SK-N-MC (cell line): ENCODE measurements around the gene SYTL1.

ENCODE experiments used
- DNase-seq: peaks from one replicate; pipeline ENCODE4 v3.0.0-alpha.2; 2011; ENCODE audit warnings: low read depth, low spot score
- H3K27ac ChIP-seq: fragments of 200-600 bp; sonication (generic); 2 replicates; pipeline ENCODE4 v1.5.1; 2016; ENCODE audit warnings: mixed run types
- H3K36me3 ChIP-seq: fragments of 200-600 bp; sonication (generic); 2 replicates; pipeline ENCODE4 v1.6.1; 2017; ENCODE audit warnings: antibody characterized with exemption, low read length, mixed read lengths; ENCODE audit not compliant: insufficient read depth
- H3K4me3 ChIP-seq: fragments of 200-600 bp; sonication (generic); 2 replicates; pipeline ENCODE4 v1.5.1; 2016
- H3K9ac ChIP-seq: fragments of 200-600 bp; sonication (generic); 2 replicates; pipeline ENCODE4 v1.8.0; 2017; ENCODE audit warnings: mixed run types, mixed read lengths; ENCODE audit not compliant: insufficient read length
- H3K9me3 ChIP-seq: fragments of 200-600 bp; sonication (generic); 2 replicates; pipeline ENCODE4 v1.6.1; 2017; ENCODE audit warnings: low read depth, mild to moderate bottlenecking, antibody characterized with exemption, low read length, moderate library complexity, mixed read lengths
- EZH2 ChIP-seq: fragments of 200-600 bp; sonication (generic); IDR thresholded peaks from one replicate; pipeline ENCODE4 v1.6.1; 2017; ENCODE audit warnings: antibody characterized with exemption
- FOXP2 ChIP-seq: optimal IDR thresholded peaks from 2 replicates; pipeline ENCODE3; 2011; ENCODE audit warnings: mild to moderate bottlenecking, moderate library complexity; ENCODE audit not compliant: insufficient read depth; ENCODE audit errors: extremely low read length, control extremely low read depth
- POLR2AphosphoS5 ChIP-seq: IDR thresholded peaks from 2 replicates; pipeline ENCODE4 v1.6.1; 2012; ENCODE audit warnings: mild to moderate bottlenecking, low read depth, low read length, borderline replicate concordance

The SYTL1 gene

GRCh38 chr1:27300341-27301051 lies 41.3 kb upstream of the SYTL1 start:
- no peak overlapping the region for H3K4me3 ChIP-seq
- TF ChIP-seq POLR2AphosphoS5 (no peak), EZH2 (no peak), FOXP2 (no peak)
- no peak overlapping the region for H3K9ac ChIP-seq
- H3K27ac ChIP-seq: peak overlapping the region; percentile 51; the same call in 1 of the 2 replicates
- H3K36me3 ChIP-seq: no peaks in the 10 kb centered on the region; the same call in 1 of the 2 replicates
- no peaks in the 10 kb centered on the region for H3K9me3 ChIP-seq
- peak; percentile 58 for DNase-seq

GRCh38 chr1:27301052-27301422 lies 40.8 kb upstream of the SYTL1 start:
- no peak for DNase-seq
- Histone ChIP-seq H3K36me3 (no peaks in the 10 kb centered on the region; the same call in 1 of the 2 replicates), H3K9me3 (no peaks in the 10 kb centered on the region), H3K9ac (no peak overlapping the region), H3K27ac (no peak overlapping the region), H3K4me3 (no peak overlapping the region)
- TF ChIP-seq FOXP2 (no peak), POLR2AphosphoS5 (no peak), EZH2 (no peak)

GRCh38 chr1:27301582-27302199 lies 40.1 kb upstream of the SYTL1 start:
- H3K4me3 ChIP-seq: no peak overlapping the region
- no peaks in the 10 kb centered on the region for H3K9me3 ChIP-seq
- no peak for DNase-seq
- no peaks in the 10 kb centered on the region; the same call in 1 of the 2 replicates for H3K36me3 ChIP-seq
- no peak overlapping the region for H3K27ac ChIP-seq
- TF ChIP-seq POLR2AphosphoS5 (no peak), FOXP2 (no peak), EZH2 (no peak)
- H3K9ac ChIP-seq: no peak overlapping the region

DNA sequence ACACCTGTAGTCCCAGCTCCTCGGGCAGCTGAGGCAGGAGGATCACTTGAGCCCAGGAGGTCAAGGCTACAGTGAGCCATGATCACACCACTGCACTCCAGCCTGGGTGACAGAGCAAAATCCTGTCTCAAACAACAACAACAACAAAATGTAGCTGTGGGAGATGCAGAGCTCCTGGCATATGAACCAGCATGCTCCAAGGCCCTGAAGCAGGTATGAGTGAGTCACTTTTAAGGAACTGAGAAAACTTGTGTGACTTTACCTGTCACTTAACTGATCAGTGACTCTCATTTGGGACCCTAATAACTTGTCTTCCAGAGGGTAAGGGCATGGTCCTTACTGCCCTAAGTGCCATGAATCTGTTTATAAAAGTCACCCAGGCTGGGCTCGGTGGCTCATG lies 39.2 kb upstream of the SYTL1 start:
- H3K36me3 ChIP-seq: no peaks in the 10 kb centered on the region; the same call in 1 of the 2 replicates
- DNase-seq: no peak

DNA sequence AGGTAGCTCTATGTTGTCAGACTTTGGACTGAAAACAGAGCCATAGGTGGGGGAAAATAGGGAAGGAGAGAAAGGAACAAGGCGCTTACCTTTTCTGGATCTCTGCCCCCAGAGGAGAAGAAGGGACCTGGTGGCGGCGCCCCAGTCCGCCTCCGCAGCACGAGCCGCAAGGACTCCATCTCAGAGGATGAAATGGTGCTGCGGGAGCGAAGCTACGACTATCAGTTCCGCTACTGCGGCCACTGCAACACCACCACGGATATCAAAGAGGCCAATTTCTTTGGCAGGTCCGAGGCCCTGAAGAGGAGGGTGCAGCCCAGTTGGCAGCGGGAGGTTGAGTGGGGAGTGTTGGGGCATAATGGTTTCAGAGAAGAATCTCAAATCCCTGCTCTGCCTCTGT lies 38.3 kb upstream of the SYTL1 start:
- no peaks in the 10 kb centered on the region for H3K36me3 ChIP-seq
- no peak overlapping the region for H3K4me3 ChIP-seq
- DNase-seq: no peak
- no peak overlapping the region for H3K27ac ChIP-seq
- no peaks in the 10 kb centered on the region for H3K9me3 ChIP-seq
- no peak overlapping the region for H3K9ac ChIP-seq
- TF ChIP-seq POLR2AphosphoS5 (no peak), EZH2 (no peak), FOXP2 (no peak)

More for the DNA sequence above, 39.2 kb upstream of the SYTL1 start:
- H3K27ac ChIP-seq: no peak overlapping the region
- no peak for TF ChIP-seq EZH2
- no peak for TF ChIP-seq FOXP2
- TF ChIP-seq POLR2AphosphoS5: no peak
- H3K9ac ChIP-seq: no peak overlapping the region
- no peak overlapping the region for H3K4me3 ChIP-seq
- no peaks in the 10 kb centered on the region for H3K9me3 ChIP-seq

DNA sequence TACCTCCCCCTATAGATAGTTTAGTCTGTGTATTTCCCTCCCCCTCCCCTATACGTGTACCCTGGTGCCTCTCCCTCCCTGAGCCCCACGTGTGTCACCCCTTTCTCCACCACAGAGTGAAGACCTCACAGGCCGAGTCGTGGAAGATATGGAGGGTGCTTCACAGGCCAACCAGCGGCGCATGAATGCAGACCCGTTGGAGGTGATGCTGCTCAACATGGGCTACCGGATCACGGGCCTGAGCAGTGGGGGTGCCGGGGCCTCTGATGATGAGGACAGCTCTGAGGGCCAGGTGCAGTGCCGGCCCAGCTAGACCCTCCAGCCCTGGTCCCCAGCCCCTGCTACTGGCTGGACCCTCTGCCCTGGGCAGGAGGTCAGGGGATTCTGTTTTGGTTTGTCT lies 35.8 kb upstream of the SYTL1 start:
- Histone ChIP-seq H3K9me3 (no peaks in the 10 kb centered on the region), H3K27ac (no peak overlapping the region), H3K36me3 (no peaks in the 10 kb centered on the region), H3K9ac (no peak overlapping the region), H3K4me3 (no peak overlapping the region)
- no peak for DNase-seq
- TF ChIP-seq POLR2AphosphoS5 (no peak), EZH2 (no peak), FOXP2 (no peak)

DNA sequence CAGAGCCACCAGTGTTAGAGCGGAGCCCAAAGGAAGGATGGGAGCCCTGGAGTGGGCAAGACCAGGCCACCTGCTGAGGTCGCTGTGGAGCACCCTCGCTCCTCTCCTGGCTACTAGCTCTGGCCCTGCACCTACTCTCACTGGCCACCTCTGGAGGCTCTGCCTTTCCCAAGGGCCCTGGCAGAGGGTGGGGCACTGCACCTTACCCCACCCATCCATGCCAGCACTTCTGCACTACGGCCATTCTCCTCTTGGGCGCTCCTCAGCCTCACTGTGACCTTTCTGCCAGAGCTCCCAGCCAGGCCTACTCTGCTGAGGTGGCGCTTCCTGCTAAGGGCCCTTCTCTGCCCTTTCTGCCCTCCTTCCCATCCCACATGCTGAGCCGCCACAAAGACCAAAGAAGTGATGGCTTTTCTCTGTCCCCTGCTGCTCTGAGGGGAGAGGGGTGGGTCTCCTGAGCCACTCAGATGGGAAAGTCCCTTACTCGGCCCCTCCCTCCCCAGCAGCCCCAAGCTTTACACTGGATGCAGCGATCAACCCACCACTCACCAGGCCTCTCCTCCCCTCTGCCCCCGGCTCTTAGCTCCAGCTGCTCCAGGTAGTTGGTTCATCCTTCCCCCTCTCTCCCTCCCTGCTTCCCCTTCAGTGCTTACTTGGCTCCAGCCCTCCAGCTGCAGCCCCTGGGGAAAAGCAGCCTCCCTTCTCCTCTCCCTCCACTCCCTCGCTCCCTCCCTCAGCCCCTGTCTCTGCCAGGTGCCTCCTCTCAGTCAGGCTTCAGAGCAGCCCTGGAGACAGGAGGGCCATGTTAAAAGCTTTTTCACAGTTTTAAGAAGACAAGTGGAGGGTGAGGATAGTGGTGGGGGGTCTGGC lies 34.7 kb upstream of the SYTL1 start:
- H3K4me3 ChIP-seq: no peak overlapping the region
- no peaks in the 10 kb centered on the region for H3K36me3 ChIP-seq
- no peak for DNase-seq
- no peak overlapping the region for H3K9ac ChIP-seq
- TF ChIP-seq EZH2 (no peak), FOXP2 (no peak), POLR2AphosphoS5 (no peak)
- H3K27ac ChIP-seq: no peak overlapping the region
- no peaks in the 10 kb centered on the region for H3K9me3 ChIP-seq

DNA sequence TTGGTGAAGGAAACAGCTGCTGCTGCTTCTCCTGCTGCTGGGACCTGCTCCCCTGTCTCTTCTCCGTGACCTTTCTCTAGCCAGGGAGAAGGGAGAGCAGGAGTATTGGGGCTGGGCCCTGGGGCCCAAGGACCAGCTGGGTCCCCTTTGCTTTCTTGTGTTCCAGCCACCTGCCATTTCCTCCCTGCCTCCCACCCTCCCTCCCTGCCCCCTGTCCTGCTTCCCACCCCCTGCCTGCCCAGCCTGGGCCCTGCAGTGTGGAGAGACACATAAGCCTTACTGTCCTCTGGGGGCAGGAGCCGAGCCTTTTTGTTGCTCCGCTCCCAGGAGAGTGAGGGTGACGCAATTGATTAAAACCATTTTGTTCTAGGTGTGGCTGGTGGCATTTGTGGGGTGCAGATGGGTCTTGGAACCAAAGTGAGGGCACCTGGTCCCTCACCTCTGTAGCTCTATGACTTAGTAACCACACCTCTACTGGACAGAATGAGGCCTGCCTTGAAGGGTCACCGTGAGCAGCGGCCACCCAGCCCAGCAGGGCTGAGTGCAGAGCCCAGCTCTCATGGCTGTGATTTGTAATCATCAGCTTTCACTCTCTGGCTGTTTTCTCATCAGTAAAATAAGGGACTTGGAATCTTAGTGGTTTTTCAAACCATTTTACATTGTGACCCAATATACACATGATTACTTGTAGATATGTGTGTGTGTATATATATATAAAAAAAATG lies 33.8 kb upstream of the SYTL1 start:
- Histone ChIP-seq H3K4me3 (no peak overlapping the region), H3K27ac (no peak overlapping the region), H3K9ac (no peak overlapping the region), H3K36me3 (no peaks in the 10 kb centered on the region), H3K9me3 (no peaks in the 10 kb centered on the region)
- no peak for DNase-seq
- TF ChIP-seq POLR2AphosphoS5 (no peak), EZH2 (no peak), FOXP2 (no peak)
